ENCODE data around the gene GNAQ. TPM values are rescaled to one million over a fixed set of nuclear protein-coding genes. Genes with fewer than 3 reads are reported as not detected.

The GNAQ gene
- total and polyA plus RNA-seq, 2 of the 13 experiments (the other 11 are each of a cell fraction or from before 2014, with no cell fraction given) = 16.5 to 17.7 TPM

GRCh38 chr9:77975806-77976205 is 55.8 kb downstream of the GNAQ start:
- no peak overlapping the region for H3K27ac ChIP-seq (ENCODE audit: extremely low read length, insufficient read depth, low read length)
- H3K4me2 ChIP-seq (ENCODE audit: low read depth, low read length) = no peak overlapping the region
- H3K9ac ChIP-seq (ENCODE audit: insufficient read depth, low read depth, low read length) = no peak overlapping the region
- intact Hi-C loops (cut with micrococcal nuclease; ENCODE audit: unreplicated experiment) = loop anchor here (2.0 kb wide), 2 partner anchors 145 to 259 kb away; no protein-coding TSS in a partner anchor
- H3K36me3 ChIP-seq (replicated peaks in 1 of 2; ENCODE audit: control insufficient read depth in 1 of 2, insufficient read depth in 2 of 2, low read length in 2 of 2) = no peaks in the 10 kb centered on the region
- FAIRE-seq = no peak
- H3K4me1 ChIP-seq (ENCODE audit: insufficient read depth, low read length) = peaks cover 20% of the 10 kb centered on the region
- in situ Hi-C loops (cut with HindIII; ENCODE audit: extremely low pct_ligation_motif_present, low pct_unique_long_range_greater_than_20kb) = no loop called here
- CTCF ChIA-PET (ENCODE audit: low intra/inter-chr PET ratio, low total read pairs) = interaction anchor here (2.8 kb wide), 1 partner anchor 59 kb away, joined by 20 read pairs; no protein-coding TSS in a partner anchor
- no peaks in the 10 kb centered on the region for H4K20me1 ChIP-seq (ENCODE audit: insufficient read depth, low read length)
- DNase-seq (ENCODE audit: low spot score) = no peak
- BruUV-seq (replicated peaks) = no TSS peak
- TF ChIP-seq HES4 (CRISPR knock-in tag; IDR thresholded peaks at IDR 0.05; ENCODE audit: borderline replicate concordance) (no peak), SMC3 (IDR thresholded peaks at IDR 0.05; ENCODE audit: low read length) (no peak), MNT (IDR thresholded peaks at IDR 0.05) (no peak), SETDB1 (CRISPR knock-in tag; IDR thresholded peaks at IDR 0.05; ENCODE audit: borderline replicate concordance) (no peak), HDAC2 (CRISPR knock-in tag; IDR thresholded peaks at IDR 0.05) (no peak), ZNF550 (CRISPR knock-in tag; IDR thresholded peaks at IDR 0.05; ENCODE audit: borderline replicate concordance) (no peak)
- H3K9me3 ChIP-seq (ENCODE audit: low read length) = no peaks in the 10 kb centered on the region
- no peak overlapping the region for H3K4me3 ChIP-seq (replicated peaks in 1 of 3; ENCODE audit: insufficient read depth in 1 of 3, low read depth in 2 of 3, low read length in 3 of 3)
- WGBS (ENCODE audit: low lambda C conversion rate) = 93% methylated on average over 5 of the region's 5 CpGs
- peaks cover 3% of the 10 kb centered on the region for H3K79me2 ChIP-seq (ENCODE audit: insufficient read depth, low read length)
- H2AFZ ChIP-seq (ENCODE audit: low read length) = no peak overlapping the region
- ATAC-seq = no peak
- POLR2A ChIA-PET = no interaction called here
- H3K27me3 ChIP-seq (ENCODE audit: control insufficient read depth in 1 of 2, insufficient read depth in 2 of 2, low read length in 2 of 2) = no peaks in the 10 kb centered on the region

- no peak overlapping the region for H3K4me2 ChIP-seq (ENCODE audit: low read depth, low read length)
- DNase-seq (ENCODE audit: low spot score) (no peak), FAIRE-seq (no peak), ATAC-seq (no peak)
- H3K9ac ChIP-seq (ENCODE audit: insufficient read depth, low read depth, low read length) = no peak overlapping the region
- BruUV-seq (replicated peaks) = no TSS peak
- ChIA-PET POLR2A (no interaction called here), CTCF (ENCODE audit: low intra/inter-chr PET ratio, low total read pairs) (no interaction called here)
- no peaks in the 10 kb centered on the region for H3K27me3 ChIP-seq (ENCODE audit: control insufficient read depth in 1 of 2, insufficient read depth in 2 of 2, low read length in 2 of 2)
- in situ Hi-C loops (cut with HindIII; ENCODE audit: extremely low pct_ligation_motif_present, low pct_unique_long_range_greater_than_20kb) (no loop called here), intact Hi-C loops (cut with micrococcal nuclease; ENCODE audit: unreplicated experiment) (no loop called here)
- H3K4me1 ChIP-seq (ENCODE audit: insufficient read depth, low read length) = peaks cover 20% of the 10 kb centered on the region
- 96% methylated on average over 2 of the region's 2 CpGs for WGBS (ENCODE audit: low lambda C conversion rate)
- TF ChIP-seq ZBTB10 (CRISPR knock-in tag; IDR thresholded peaks at IDR 0.05; ENCODE audit: borderline replicate concordance) = no peak
- no peak overlapping the region for H3K4me3 ChIP-seq (replicated peaks in 1 of 3; ENCODE audit: insufficient read depth in 1 of 3, low read depth in 2 of 3, low read length in 3 of 3)
- H3K27ac ChIP-seq (ENCODE audit: extremely low read length, insufficient read depth, low read length) = no peak overlapping the region
- H3K36me3 ChIP-seq (replicated peaks in 1 of 2; ENCODE audit: control insufficient read depth in 1 of 2, insufficient read depth in 2 of 2, low read length in 2 of 2) = no peaks in the 10 kb centered on the region
- H4K20me1 ChIP-seq (ENCODE audit: insufficient read depth, low read length) = no peaks in the 10 kb centered on the region
- peaks cover 6% of the 10 kb centered on the region for H3K79me2 ChIP-seq (ENCODE audit: insufficient read depth, low read length)
- no peak overlapping the region for H2AFZ ChIP-seq (ENCODE audit: low read length)
- H3K9me3 ChIP-seq (ENCODE audit: low read length) = no peaks in the 10 kb centered on the region
Observed at GRCh38 chr9:77975036-77975435, 56.6 kb downstream of the GNAQ start.

Measured in HepG2 (cell line).